Ovary (tissue), 9 donors: Measurements from ENCODE around the gene CHID1. TPM values are rescaled to one million over a fixed set of nuclear protein-coding genes. Genes with fewer than 3 reads are reported as not detected.

Experiments
- DNase-seq, 5 donors: peaks; one replicate each; pipeline ENCODE4 v3.0.0-alpha.2; 2019 to 2020
- H3K27ac ChIP-seq, 2 donors: fragments of 200-600 bp; one replicate each; pipeline versions ENCODE4 v1.5.1 to v1.8.0; 2019 to 2022
- H3K27me3 ChIP-seq: fragments of 200-600 bp; one replicate; pipeline ENCODE4 v1.8.0; 2022
- H3K36me3 ChIP-seq: fragments of 200-600 bp; sonication (generic); one replicate; pipeline ENCODE4 v1.5.1; 2019
- H3K4me1 ChIP-seq: one replicate; pipeline ENCODE4 v1.8.1; 2013; ENCODE audit warnings: mild to moderate bottlenecking, moderate library complexity; ENCODE audit not compliant: insufficient read depth
- H3K4me3 ChIP-seq: fragments of 200-600 bp; sonication (generic); one replicate; pipeline ENCODE4 v1.5.1; 2017
- H3K9me3 ChIP-seq, 2 donors: fragments of 200-600 bp in 1 of 2; sonication (generic) in 1 of 2; one replicate each; pipeline versions ENCODE4 v1.5.1 to v1.8.1; 2013 to 2019; ENCODE audit warnings: mild to moderate bottlenecking in 1 of 2, moderate library complexity in 1 of 2
- EP300 ChIP-seq: sonication (generic); formaldehyde crosslinking; IDR thresholded peaks from one replicate; pipeline ENCODE4 v1.6.1; 2017; ENCODE audit warnings: antibody characterized with exemption
- POLR2A ChIP-seq: fragments of 450-650 bp; IDR thresholded peaks from one replicate; pipeline ENCODE4 v1.6.1; 2017; ENCODE audit warnings: antibody characterized with exemption, mild to moderate bottlenecking, moderate library complexity
- WGBS, 3 donors: extraction: QIAGEN DNeasy Blood & Tissue Kit in 1 of 3; methylation state at CpG; one replicate each; pipeline versions ENCODE4 v1.1.5 to v1.1.7; 2013 to 2017; 5-methylcytosine and 5-hydroxymethylcytosine counted together
- intact Hi-C, 4 donors: fragments of 100-400 bp; cut with DNase I; formaldehyde crosslinking; loops; one replicate each; pipeline versions ENCODE4 v1.11.0 to v1.15.1; 2022 to 2023
- polyA plus RNA-seq, 2 donors: library from polyadenylated mRNA; stranded (reverse); fragments of 200-250 nt in 1 of 2; fragments of 350-450 nt in 1 of 2; fragmentation: Illumina TruSeq in 1 of 2; extraction: RNeasy Lipid Tissue Mini Kit (QIAGEN cat#74804) in 1 of 2; gene quantifications; one replicate each; pipeline ENCODE4 v1.2.3, GENCODE V29; 2013 to 2014
- total RNA-seq, 7 donors: library from RNA; depleted of rRNA in 2 of 7; stranded (reverse); fragments of >200 nt in 2 of 7; fragmentation: NEBNext Ultra II Directional in 3 of 7; extraction: Animal tissue kit (Norgen Biotek cat#: 25700) in 3 of 7; gene quantifications; one replicate each; pipeline versions ENCODE4 v1.1.0 to v1.2.4, GENCODE V29; 2016 to 2023
- TF ChIP-seq, protein P1 (sequence below), 3 donors: fragments of 450-650 bp in 2 of 3; fragments of 200-600 bp in 1 of 3; IDR thresholded peaks; one replicate each; pipeline versions ENCODE4 v1.5.1 to v1.8.0; 2016 to 2022; ENCODE audit warnings: antibody characterized with exemption in 3 of 3, mild to moderate bottlenecking in 1 of 3
- donor health status: DM: no; HTN: no; CAD: no; lungs with moderate emphysema.
- donor health status: DM: no; HTN: no; CAD: no.
- donor health status: Bipolar disorder and iron deficiency.
- donor health status: DM: yes; HTN: yes; CAD: no.
- donor health status: DM: no; HTN: no; CAD: no.
- donor health status: DM: yes; HTN: yes; CAD: no.

CHID1 gene
- total and polyA plus RNA-seq, 9 donors: 41.0 to 90.7 (median 70.6) TPM

DNA sequence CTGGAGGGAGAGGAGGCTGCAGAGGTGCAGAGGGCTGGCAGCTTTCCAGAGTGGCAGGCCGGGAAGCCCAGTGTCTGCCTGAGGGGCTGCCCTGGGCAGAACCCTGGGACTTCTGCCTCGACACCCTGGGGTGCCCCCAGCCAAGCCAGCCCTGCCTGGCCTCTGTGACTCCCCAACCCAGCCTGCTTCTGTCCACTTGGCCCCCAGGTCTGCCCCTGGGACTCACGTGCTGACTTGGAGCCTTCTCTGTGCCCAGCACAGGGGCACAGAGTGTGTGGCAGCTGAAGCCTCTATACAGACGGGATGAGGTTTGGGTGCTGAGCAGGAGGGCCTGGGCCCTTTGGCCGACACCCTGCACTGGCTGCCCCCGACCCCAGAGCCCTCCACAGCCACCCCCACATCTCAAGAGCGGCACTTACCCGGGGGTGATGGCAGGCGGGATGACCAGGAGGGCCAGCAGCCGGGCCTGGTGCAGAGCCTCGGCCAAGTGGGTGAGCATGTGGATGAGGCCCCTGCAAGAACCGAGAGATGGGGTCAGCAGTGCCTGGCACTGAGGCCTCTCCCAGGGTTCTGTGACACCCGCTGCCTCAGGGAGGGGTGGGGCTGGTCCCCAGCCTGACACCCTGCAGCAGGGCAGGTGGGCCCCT, 17.5 kb downstream of the CHID1 start:
- 81 to 86% (median 83%) methylated on average over 9 to 13 of the region's 13 CpGs for WGBS, 3 donors
- Histone ChIP-seq H3K27me3 (no peaks in the 10 kb centered on the region), H3K4me1 (no peaks in the 10 kb centered on the region), H3K9me3 (no peaks in the 10 kb centered on the region), H3K27ac (no peak overlapping the region), H3K36me3 (no peaks in the 10 kb centered on the region), H3K4me3 (no peak overlapping the region)
- DNase-seq: no peak
- intact Hi-C loops: no loop called here
- TF ChIP-seq POLR2A: no peak
- TF ChIP-seq, protein P1, sequence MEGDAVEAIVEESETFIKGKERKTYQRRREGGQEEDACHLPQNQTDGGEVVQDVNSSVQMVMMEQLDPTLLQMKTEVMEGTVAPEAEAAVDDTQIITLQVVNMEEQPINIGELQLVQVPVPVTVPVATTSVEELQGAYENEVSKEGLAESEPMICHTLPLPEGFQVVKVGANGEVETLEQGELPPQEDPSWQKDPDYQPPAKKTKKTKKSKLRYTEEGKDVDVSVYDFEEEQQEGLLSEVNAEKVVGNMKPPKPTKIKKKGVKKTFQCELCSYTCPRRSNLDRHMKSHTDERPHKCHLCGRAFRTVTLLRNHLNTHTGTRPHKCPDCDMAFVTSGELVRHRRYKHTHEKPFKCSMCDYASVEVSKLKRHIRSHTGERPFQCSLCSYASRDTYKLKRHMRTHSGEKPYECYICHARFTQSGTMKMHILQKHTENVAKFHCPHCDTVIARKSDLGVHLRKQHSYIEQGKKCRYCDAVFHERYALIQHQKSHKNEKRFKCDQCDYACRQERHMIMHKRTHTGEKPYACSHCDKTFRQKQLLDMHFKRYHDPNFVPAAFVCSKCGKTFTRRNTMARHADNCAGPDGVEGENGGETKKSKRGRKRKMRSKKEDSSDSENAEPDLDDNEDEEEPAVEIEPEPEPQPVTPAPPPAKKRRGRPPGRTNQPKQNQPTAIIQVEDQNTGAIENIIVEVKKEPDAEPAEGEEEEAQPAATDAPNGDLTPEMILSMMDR (IDR thresholded peaks at IDR 0.05): no peak
- no peak for TF ChIP-seq EP300

DNA sequence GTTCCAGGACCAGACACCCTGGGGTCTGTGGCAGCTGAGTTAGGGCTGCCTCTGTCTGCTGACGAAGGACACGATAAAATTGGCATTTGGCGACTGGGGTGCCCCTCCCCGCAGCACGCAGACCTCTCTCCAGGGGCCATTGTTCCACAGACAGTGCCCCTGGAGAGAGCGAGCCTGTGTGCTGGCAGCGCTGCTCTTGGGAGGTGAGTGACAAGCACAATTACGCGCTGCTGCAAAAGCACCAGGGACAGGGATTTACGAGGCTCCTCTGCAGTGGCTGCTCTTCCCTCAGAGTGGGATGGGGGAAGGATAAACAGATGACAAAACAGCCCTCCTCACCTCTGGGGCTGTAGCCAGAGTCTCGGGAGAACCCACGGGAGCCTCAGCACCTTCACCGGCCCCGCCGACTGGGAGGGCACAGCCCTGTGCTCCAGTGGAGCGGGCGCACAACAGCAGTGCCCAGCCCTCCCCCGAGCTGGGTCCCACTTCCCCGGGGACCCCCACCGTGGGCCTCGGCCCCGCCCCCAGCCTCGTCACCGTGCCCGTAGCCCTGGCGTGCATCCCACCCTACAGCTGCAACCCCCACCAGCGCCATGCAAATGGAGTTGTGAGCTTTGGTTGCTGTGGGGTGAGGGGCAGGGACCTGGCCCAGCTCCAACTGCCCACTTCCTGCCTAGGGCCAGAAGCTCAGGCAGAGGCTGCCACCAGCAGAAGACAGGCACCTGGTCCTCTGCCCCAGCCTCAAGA, 19.6 kb downstream of the CHID1 start:
- TF ChIP-seq, protein P1 (IDR thresholded peaks at IDR 0.05): no peak
- TF ChIP-seq POLR2A: no peak
- intact Hi-C loops: no loop called here
- no peaks in the 10 kb centered on the region for H3K36me3 ChIP-seq
- no peaks in the 10 kb centered on the region for H3K4me1 ChIP-seq
- no peaks in the 10 kb centered on the region for H3K9me3 ChIP-seq
- no peak overlapping the region for H3K4me3 ChIP-seq
- WGBS, 3 donors: 71 to 75% (median 71%) methylated on average over 26 to 27 of the region's 27 CpGs
- no peaks in the 10 kb centered on the region for H3K27me3 ChIP-seq
- H3K27ac ChIP-seq: no peak overlapping the region
- no peak for DNase-seq

DNA sequence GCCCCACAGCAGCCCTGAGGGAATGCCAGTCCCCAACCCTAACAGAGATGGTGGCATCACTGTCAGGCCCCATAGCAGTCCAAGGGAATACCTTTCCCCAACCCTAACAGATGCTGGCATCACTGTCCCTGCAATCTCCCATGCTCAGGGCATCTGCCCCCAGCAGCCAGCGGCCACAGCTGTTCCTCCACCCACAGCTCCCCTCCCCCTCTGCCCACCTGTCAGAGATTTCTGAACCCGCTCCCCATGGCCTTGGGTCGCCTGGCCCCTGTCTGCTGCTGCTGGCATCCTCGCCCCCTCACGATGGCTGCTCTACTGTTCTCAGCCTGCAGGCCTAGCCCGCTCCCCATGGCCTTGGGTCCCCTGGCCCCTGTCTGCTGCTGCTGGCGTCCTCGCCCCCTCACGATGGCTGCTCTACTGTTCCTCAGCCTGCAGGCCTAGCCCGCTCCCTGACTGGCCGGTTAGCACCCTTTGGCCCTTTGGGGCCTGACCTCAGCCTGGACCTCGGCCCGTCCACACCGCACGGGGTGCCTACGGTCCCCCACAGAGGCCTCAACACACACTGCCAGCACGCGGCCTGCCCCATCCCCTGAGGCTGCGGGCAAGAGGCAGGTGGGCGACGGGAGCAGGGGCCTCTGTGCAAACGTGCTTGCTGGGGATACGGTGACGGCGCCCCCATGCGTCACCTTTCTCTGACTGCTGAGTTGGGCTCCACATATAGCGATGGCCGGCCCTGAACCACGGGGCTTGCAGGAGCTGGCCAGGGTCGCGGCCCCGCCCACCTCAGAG, 20.7 kb downstream of the CHID1 start:
- WGBS, 3 donors: 84 to 91% (median 88%) methylated on average over 32 of the region's 32 CpGs
- no peak for DNase-seq
- TF ChIP-seq, protein P1 (IDR thresholded peaks at IDR 0.05): no peak
- no peak for TF ChIP-seq POLR2A
- TF ChIP-seq EP300: no peak
- Histone ChIP-seq H3K9me3 (no peaks in the 10 kb centered on the region), H3K27me3 (no peaks in the 10 kb centered on the region), H3K27ac (no peak overlapping the region), H3K36me3 (no peaks in the 10 kb centered on the region), H3K4me3 (no peak overlapping the region), H3K4me1 (no peaks in the 10 kb centered on the region)
- intact Hi-C loops: no loop called here

DNA sequence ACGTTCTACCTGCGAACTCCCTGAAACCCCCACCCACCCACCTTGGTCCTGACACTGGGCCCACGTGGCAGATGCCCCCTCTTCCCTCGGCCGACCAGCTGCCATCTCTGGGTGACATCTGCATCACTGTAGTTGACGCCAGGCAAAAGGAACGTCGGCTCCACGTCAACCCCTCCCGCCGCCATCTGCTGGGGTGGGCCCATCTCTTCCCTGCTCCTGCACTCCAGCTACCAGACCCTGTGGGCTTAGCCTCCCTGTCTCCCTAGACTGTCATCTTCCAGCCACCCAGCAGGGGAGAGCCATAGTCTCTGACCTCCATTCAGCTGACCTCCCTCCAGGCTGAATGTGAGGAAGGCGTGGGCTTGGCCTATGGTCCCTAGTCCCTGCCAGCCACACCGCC, 21.4 kb downstream of the CHID1 start:
- no peak overlapping the region for H3K4me3 ChIP-seq
- no peaks in the 10 kb centered on the region for H3K36me3 ChIP-seq
- intact Hi-C loops: no loop called here
- TF ChIP-seq, protein P1 (IDR thresholded peaks at IDR 0.05): no peak
- no peak for TF ChIP-seq POLR2A
- no peak for TF ChIP-seq EP300
- no peak for DNase-seq
- no peak overlapping the region for H3K27ac ChIP-seq
- no peaks in the 10 kb centered on the region for H3K9me3 ChIP-seq
- H3K4me1 ChIP-seq: no peaks in the 10 kb centered on the region
- 87 to 89% (median 89%) methylated on average over 13 of the region's 13 CpGs for WGBS, 3 donors
- no peaks in the 10 kb centered on the region for H3K27me3 ChIP-seq
